PFSK-1 (cell line): ENCODE results near the gene TBC1D9B.

Source experiments
- FOXP2 ChIP-seq: optimal IDR thresholded peaks from 2 replicates; pipeline ENCODE3; 2011; ENCODE audit warnings: borderline replicate concordance, control low read depth, inconsistent platforms; ENCODE audit not compliant: insufficient read depth; ENCODE audit errors: extremely low read length, extremely low read depth
- POLR2AphosphoS5 ChIP-seq: IDR thresholded peaks from 2 replicates; pipeline ENCODE4 v1.6.1; 2012; ENCODE audit warnings: low read depth, mild to moderate bottlenecking, control low read depth, low read length, moderate library complexity
- REST ChIP-seq, 2 experiments: IDR thresholded peaks; 2 replicates each; pipeline versions ENCODE4 v1.6.1 to v1.8.0; 2011 to 2012; ENCODE audit warnings: low read depth in 2 of 2, low read length in 2 of 2, control low read depth in 1 of 2, inconsistent platforms in 1 of 2, mild to moderate bottlenecking in 1 of 2, moderate library complexity in 1 of 2; ENCODE audit not compliant: insufficient read depth in 1 of 2
- SIN3A ChIP-seq: IDR thresholded peaks from 2 replicates; pipeline ENCODE4 v1.6.1; 2012; ENCODE audit warnings: mild to moderate bottlenecking, low read length, moderate library complexity, borderline replicate concordance; ENCODE audit not compliant: insufficient read depth
- TAF1 ChIP-seq: IDR thresholded peaks from 2 replicates; pipeline ENCODE4 v1.6.1; 2012; ENCODE audit warnings: low read length, control low read depth, borderline replicate concordance; ENCODE audit not compliant: insufficient read depth

The TBC1D9B gene

GRCh38 chr5:179822444-179822990, 85.2 kb downstream of the TBC1D9B start:
- no peak for TF ChIP-seq POLR2AphosphoS5
- TF ChIP-seq REST (IDR thresholded peaks at IDR 0.05; ENCODE audit: insufficient read depth in 1 of 2, low read depth in 2 of 2, low read length in 2 of 2) = no peak
- no peak for TF ChIP-seq FOXP2
- no peak for TF ChIP-seq SIN3A
- TF ChIP-seq TAF1 = no peak

- TF ChIP-seq SIN3A (no peak), TAF1 (no peak), POLR2AphosphoS5 (peak; percentile 43; the same call in 1 of the 2 replicates)
Measured at GRCh38 chr5:179822059-179822432, 85.7 kb downstream of the TBC1D9B start.

- TF ChIP-seq TAF1 = peak; percentile 74; the same call in 1 of the 2 replicates
- TF ChIP-seq POLR2AphosphoS5 = peak; percentile 81; the same call in 1 of the 2 replicates
- no peak for TF ChIP-seq REST (IDR thresholded peaks at IDR 0.05; ENCODE audit: insufficient read depth in 1 of 2, low read depth in 2 of 2, low read length in 2 of 2)
Measured at GRCh38 chr5:179821298-179822058, 86.2 kb downstream of the TBC1D9B start.

- TF ChIP-seq TAF1 (peak; percentile 88; the same call in 1 of the 2 replicates), POLR2AphosphoS5 (peak; percentile 99), SIN3A (no peak), FOXP2 (no peak), REST (IDR thresholded peaks at IDR 0.05; ENCODE audit: insufficient read depth in 1 of 2, low read depth in 2 of 2, low read length in 2 of 2) (peak in 1 of 2 experiments; percentile 34; a peak in 1 of 4 replicates)
Measured at GRCh38 chr5:179820483-179821297, 87.0 kb downstream of the TBC1D9B start, which contains the start of gene SQSTM1. Gene SQSTM1 (plus strand): TSS chr5:179820905. CDS start chr5:179820937, 32 bp downstream.

GRCh38 chr5:179820127-179820482, 87.6 kb downstream of the TBC1D9B start:
- TF ChIP-seq SIN3A = no peak
- TF ChIP-seq TAF1 = no peak
- no peak for TF ChIP-seq POLR2AphosphoS5
- no peak for TF ChIP-seq REST (IDR thresholded peaks at IDR 0.05; ENCODE audit: insufficient read depth in 1 of 2, low read depth in 2 of 2, low read length in 2 of 2)
- no peak for TF ChIP-seq FOXP2
